Nephron (organoid): ENCODE measurements around the gene RAPGEF1.

Source experiments
- H3K27ac Mint-ChIP-seq, 3 experiments: 2 replicates each; pipeline ENCODE4 v1.8.0; 2020; ENCODE audit warnings: mixed read lengths in 3 of 3, mild to moderate bottlenecking in 2 of 3, moderate library complexity in 1 of 3
- H3K27me3 Mint-ChIP-seq: 2 replicates; pipeline ENCODE4 v1.8.0; 2021; ENCODE audit warnings: low read depth, mild to moderate bottlenecking, moderate library complexity, mixed read lengths
- H3K36me3 Mint-ChIP-seq: 2 replicates; pipeline ENCODE4 v1.8.0; 2020; ENCODE audit warnings: low read depth, mixed read lengths
- H3K4me1 Mint-ChIP-seq: 2 replicates; pipeline ENCODE4 v1.8.0; 2020; ENCODE audit warnings: mixed read lengths
- H3K4me3 Mint-ChIP-seq, 3 experiments: 2 replicates each; pipeline ENCODE4 v1.8.0; 2020; ENCODE audit warnings: mild to moderate bottlenecking in 3 of 3, mixed read lengths in 3 of 3, moderate library complexity in 2 of 3
- H3K9me3 Mint-ChIP-seq: 2 replicates; pipeline ENCODE4 v1.8.0; 2020; ENCODE audit warnings: mixed read lengths
- TF ChIP-seq, protein P1 (sequence below), 3 experiments: fragments of 200-600 bp; sonication (generic); IDR thresholded peaks; one replicate each; pipeline ENCODE4 v1.5.0; 2021; ENCODE audit warnings: antibody characterized with exemption in 3 of 3; ENCODE audit not compliant: unreplicated experiment in 3 of 3

The RAPGEF1 gene

DNA sequence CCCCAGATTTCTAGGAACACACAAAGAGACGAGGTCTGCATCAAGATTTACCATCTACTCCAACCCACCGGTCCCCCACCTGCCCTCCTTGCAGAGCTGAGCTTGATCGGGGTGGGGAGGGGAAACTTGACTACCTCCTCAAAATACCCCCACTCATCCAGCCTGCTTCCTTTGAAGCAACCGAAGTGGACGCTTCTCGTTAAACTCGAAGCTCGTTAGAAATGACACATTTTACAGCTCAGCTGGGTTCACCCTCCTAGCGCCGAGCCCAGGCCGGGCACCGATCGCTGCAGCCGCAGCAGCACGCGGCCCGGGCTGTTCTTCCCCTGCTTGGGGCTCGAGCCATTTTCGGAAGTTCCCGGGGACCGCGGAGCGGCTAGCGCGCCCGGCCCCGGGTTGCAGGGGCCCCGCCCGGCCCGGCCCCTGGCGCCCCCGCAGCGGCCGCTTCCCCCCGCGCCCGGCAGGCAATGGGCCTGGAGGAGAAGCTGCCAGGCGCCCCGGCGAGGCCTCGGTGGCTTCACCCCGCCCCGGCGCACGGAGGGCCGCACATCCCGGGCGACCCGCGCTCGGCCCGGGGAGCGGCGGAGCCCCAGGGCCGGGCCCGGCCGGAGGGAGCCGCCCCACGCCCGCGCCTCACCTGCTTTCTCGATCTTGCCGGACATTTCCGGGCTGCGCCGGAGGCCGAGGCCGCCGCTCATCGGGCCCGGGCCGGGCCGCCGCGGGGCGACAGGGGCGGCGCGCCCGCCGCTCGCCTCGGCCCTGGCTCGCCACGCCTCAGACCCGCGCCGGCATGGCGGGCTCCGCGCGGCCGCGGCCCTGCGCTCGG, 530 bp downstream of the RAPGEF1 start:
- Mint-ChIP-seq H3K4me3 (peak overlapping the region; percentile 88 to 92 (median 90)), H3K36me3 (peaks cover 8% of the 10 kb centered on the region)

DNA sequence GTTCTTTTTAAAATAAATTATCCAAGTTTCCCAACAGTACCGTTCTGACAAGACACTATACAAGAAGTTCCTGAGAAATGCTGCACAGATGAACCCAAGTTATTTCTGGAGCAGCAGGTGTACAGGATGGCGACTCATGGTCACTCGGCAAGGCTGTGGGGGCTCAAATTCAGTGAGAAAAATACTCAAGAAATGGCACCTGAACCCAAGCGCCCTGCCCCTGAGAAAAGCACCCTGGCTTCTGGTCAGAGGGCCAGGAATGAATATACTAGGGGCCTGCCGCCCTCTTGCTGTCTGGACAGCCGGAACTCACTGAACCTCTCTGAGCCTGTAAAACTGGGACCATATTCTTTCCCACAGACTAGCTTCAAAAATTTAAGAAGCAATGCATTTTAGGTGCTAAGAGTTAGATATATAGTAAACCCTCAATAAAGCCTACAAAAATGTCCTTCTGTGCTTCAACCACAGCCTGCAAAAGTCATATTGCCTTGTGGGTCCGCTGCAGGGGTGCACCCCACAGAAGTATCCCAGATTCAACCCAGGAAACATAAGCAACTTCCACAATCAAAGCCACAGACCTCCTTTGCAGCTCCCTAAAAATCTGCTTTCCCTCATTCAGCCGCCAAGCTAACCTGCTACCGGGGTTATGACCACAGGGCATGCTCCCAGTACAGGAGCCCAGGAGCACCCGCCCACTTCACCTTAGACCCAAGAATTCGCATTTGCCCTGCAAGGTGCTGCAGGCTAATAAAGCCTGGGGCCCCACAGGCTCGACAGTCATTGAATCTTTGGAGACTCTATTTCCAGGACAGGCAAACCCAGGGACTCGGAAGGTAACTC, 1.4 kb downstream of the RAPGEF1 start:
- Mint-ChIP-seq H3K27me3 (peaks cover 3% of the 10 kb centered on the region), H3K27ac (peak overlapping the region; percentile 65 to 94 (median 92)), H3K4me3 (peak overlapping the region; percentile 88 to 92 (median 90))

More for the DNA sequence above, 530 bp downstream of the RAPGEF1 start:
- Mint-ChIP-seq H3K4me1 (peaks cover 40% of the 10 kb centered on the region), H3K27me3 (peaks cover 3% of the 10 kb centered on the region), H3K27ac (peak overlapping the region; percentile 65 to 94 (median 92)), H3K9me3 (no peaks in the 10 kb centered on the region)
- TF ChIP-seq, protein P1, sequence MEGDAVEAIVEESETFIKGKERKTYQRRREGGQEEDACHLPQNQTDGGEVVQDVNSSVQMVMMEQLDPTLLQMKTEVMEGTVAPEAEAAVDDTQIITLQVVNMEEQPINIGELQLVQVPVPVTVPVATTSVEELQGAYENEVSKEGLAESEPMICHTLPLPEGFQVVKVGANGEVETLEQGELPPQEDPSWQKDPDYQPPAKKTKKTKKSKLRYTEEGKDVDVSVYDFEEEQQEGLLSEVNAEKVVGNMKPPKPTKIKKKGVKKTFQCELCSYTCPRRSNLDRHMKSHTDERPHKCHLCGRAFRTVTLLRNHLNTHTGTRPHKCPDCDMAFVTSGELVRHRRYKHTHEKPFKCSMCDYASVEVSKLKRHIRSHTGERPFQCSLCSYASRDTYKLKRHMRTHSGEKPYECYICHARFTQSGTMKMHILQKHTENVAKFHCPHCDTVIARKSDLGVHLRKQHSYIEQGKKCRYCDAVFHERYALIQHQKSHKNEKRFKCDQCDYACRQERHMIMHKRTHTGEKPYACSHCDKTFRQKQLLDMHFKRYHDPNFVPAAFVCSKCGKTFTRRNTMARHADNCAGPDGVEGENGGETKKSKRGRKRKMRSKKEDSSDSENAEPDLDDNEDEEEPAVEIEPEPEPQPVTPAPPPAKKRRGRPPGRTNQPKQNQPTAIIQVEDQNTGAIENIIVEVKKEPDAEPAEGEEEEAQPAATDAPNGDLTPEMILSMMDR (IDR thresholded peaks at IDR 0.05; ENCODE audit: unreplicated experiment in 3 of 3) = no peak

DNA sequence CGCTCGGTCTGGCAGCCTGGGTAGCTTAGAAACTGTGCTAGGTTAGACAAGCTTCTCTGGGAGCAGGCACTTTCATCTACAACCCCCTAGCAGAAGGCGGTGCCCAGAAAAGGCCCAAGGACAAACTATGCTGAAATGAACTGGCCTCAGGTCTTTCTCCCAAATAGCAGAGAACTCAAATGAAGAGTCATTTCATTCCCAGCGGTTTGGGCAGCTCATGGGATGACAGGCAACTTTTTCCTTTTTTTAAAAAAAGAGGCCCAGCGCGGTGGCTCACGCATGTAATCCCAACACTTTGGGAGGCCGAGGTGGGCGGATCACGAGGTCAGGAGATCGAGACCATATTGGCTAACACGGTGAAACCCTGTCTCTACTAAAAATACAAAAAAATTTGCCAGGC, 2.5 kb downstream of the RAPGEF1 start:
- Mint-ChIP-seq H3K27me3 (peaks cover 3% of the 10 kb centered on the region), H3K36me3 (peaks cover 8% of the 10 kb centered on the region), H3K4me1 (peaks cover 56% of the 10 kb centered on the region), H3K9me3 (no peaks in the 10 kb centered on the region), H3K4me3 (peak overlapping the region; percentile 24 to 72 (median 64)), H3K27ac (peak overlapping the region; percentile 42 to 80 (median 49))
- TF ChIP-seq, protein P1 (IDR thresholded peaks at IDR 0.05; ENCODE audit: unreplicated experiment in 3 of 3) = no peak

More for the DNA sequence above, 1.4 kb downstream of the RAPGEF1 start:
- H3K36me3 Mint-ChIP-seq = peaks cover 8% of the 10 kb centered on the region
- peaks cover 48% of the 10 kb centered on the region for H3K4me1 Mint-ChIP-seq
- TF ChIP-seq, protein P1 (IDR thresholded peaks at IDR 0.05; ENCODE audit: unreplicated experiment in 3 of 3) = no peak
- no peaks in the 10 kb centered on the region for H3K9me3 Mint-ChIP-seq

DNA sequence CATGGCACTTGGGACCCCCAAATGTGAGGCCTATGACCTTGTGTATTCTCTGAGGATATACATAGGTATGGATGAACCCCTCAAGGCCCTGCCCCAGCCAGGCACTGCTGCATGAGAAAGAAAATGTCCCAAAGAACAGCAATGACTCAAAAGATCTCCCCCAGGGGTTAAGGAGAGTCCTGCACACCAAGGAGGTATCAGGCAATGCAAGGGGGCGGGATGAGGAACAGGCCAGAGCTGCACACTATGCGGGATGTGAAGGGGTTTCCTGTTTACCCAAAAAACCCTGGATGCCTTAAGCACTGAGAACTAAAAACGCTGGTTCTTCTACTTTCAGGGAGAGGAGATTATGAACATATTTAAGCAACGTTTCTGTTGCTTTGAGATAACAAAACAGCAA, 3.4 kb downstream of the RAPGEF1 start:
- Mint-ChIP-seq H3K27me3 (peaks cover 3% of the 10 kb centered on the region), H3K27ac (peak overlapping the region; percentile 42 to 80 (median 49)), H3K9me3 (no peaks in the 10 kb centered on the region), H3K4me3 (peak overlapping the region; percentile 37 to 72 (median 64)), H3K36me3 (peaks cover 8% of the 10 kb centered on the region), H3K4me1 (peaks cover 65% of the 10 kb centered on the region)
- TF ChIP-seq, protein P1 (IDR thresholded peaks at IDR 0.05; ENCODE audit: unreplicated experiment in 3 of 3) = no peak

DNA sequence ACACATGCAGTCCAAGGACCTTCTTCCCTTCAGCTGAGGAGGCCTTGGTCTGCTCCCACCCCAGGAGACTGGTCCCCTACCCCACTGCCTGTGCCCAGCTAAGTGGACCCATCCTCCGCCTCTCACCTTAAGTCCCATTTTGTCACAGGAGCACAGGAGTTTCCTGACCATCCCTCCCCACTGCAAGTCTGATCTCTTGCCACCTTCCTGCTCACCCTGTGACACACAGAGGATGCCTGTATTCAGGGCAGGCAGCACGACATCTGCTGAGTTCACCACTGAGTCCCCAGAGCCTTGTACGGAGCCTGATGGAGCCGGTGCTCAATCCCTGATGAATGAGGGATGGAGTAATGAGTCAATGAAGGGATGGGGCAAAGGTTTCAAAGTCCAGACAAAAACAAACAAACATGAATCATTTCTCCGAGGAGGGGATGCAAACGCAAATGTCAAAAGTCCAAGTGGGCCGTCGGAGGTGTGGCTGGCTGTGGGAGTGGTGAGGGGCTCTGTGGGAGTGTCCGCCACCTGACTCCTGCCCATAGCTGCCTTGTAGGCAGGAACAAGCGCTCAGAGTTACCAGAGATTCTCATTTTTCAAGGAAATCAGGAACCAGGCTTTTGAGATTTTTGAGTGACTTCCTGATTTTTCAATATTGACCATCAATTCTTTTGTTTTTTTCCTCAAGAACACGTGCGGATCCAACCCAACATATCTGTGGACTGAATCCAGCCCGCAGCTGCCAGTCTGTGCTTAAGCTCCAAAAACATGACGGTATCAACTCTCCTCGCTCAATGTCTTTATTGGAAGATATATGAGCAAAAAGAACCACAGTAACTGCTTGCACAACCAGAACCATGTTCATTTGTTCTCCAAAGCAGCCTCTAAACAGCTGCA, 4.4 kb downstream of the RAPGEF1 start:
- peaks cover 67% of the 10 kb centered on the region for H3K4me1 Mint-ChIP-seq
- peak overlapping the region; percentile 49 to 80 (median 58) for H3K27ac Mint-ChIP-seq
- peaks cover 8% of the 10 kb centered on the region for H3K36me3 Mint-ChIP-seq
- TF ChIP-seq, protein P1 (IDR thresholded peaks at IDR 0.05; ENCODE audit: unreplicated experiment in 3 of 3) = no peak
- H3K9me3 Mint-ChIP-seq = no peaks in the 10 kb centered on the region
- H3K27me3 Mint-ChIP-seq = peaks cover 3% of the 10 kb centered on the region
- H3K4me3 Mint-ChIP-seq = peak overlapping the region in 2 of 3 experiments; percentile 64 to 72
